Heart left ventricle (tissue), 16 donors: ENCODE measurements around the gene TJP2. TPM values are rescaled to one million over a fixed set of nuclear protein-coding genes. Genes with fewer than 3 reads are reported as not detected.

Source experiments
- ATAC-seq, 4 donors: fragments of 200-7000 bp; cut with Tn5 transposase; one replicate each; pipeline ENCODE4 v1.9.1; 2020 to 2022; ENCODE audit warnings: moderate library complexity in 4 of 4, mild to moderate bottlenecking in 3 of 4, moderate number of reproducible peaks in 1 of 4
- DNase-seq, 5 donors: peaks; one replicate each; pipeline ENCODE4 v3.0.0-alpha.2; 2020
- H3K27ac ChIP-seq, 12 donors: fragments of 200-600 bp; sonication (generic) in 4 of 12; one replicate each; pipeline versions ENCODE4 v1.5.0 to v1.8.0; 2016 to 2022; ENCODE audit warnings: mild to moderate bottlenecking in 2 of 12
- H3K27me3 ChIP-seq, 9 donors: fragments of 200-600 bp; sonication (generic) in 2 of 9; one replicate each; pipeline versions ENCODE4 v1.5.1 to v1.8.0; 2016 to 2022; ENCODE audit warnings: mild to moderate bottlenecking in 3 of 9
- H3K36me3 ChIP-seq, 9 donors: fragments of 200-600 bp; sonication (generic) in 2 of 9; one replicate each; pipeline versions ENCODE4 v1.5.0 to v1.8.0; 2018 to 2022; ENCODE audit warnings: mild to moderate bottlenecking in 2 of 9
- H3K4me1 ChIP-seq, 12 donors: fragments of 200-600 bp; sonication (generic) in 4 of 12; one replicate each; pipeline versions ENCODE4 v1.5.0 to v1.8.0; 2016 to 2022; ENCODE audit warnings: mild to moderate bottlenecking in 3 of 12
- H3K4me3 ChIP-seq, 12 donors: fragments of 200-600 bp; sonication (generic) in 4 of 12; one replicate each; pipeline versions ENCODE4 v1.5.0 to v1.8.0; 2017 to 2022; ENCODE audit warnings: mild to moderate bottlenecking in 9 of 12, moderate library complexity in 4 of 12
- H3K9me3 ChIP-seq, 12 donors: fragments of 200-600 bp; sonication (generic) in 4 of 12; one replicate each; pipeline versions ENCODE4 v1.5.0 to v1.8.0; 2016 to 2022; ENCODE audit warnings: mild to moderate bottlenecking in 1 of 12
- CTCF ChIP-seq, 12 donors: fragments of 200-600 bp; sonication (generic) in 4 of 12; IDR thresholded peaks; one replicate each; pipeline versions ENCODE4 v1.5.0 to v1.8.0; 2018 to 2022; ENCODE audit warnings: antibody characterized with exemption in 12 of 12, mild to moderate bottlenecking in 5 of 12
- POLR2A ChIP-seq, 2 donors: fragments of 450-650 bp; IDR thresholded peaks; one replicate each; pipeline ENCODE4 v1.6.1; 2017; ENCODE audit warnings: antibody characterized with exemption in 2 of 2, mild to moderate bottlenecking in 2 of 2, moderate library complexity in 2 of 2
- WGBS, 4 donors: extraction: QIAGEN DNeasy Blood & Tissue Kit in 2 of 4; methylation state at CpG; one replicate each; pipeline versions ENCODE4 v1.1.5 to v1.1.7; 2013 to 2018; 5-methylcytosine and 5-hydroxymethylcytosine counted together
- intact Hi-C, 10 donors: fragments of 100-400 bp; cut with DNase I; formaldehyde crosslinking; loops; one replicate each; pipeline versions ENCODE4 v1.11.1 to v1.14.2; 2022
- polyA plus RNA-seq, 2 donors: library from polyadenylated mRNA; stranded (reverse); fragments of 200-250 nt; gene quantifications; one replicate each; pipeline ENCODE4 v1.2.3, GENCODE V29; 2013
- total RNA-seq, 9 donors: library from RNA; depleted of rRNA in 2 of 9; stranded (reverse); fragments of >200 nt in 2 of 9; fragmentation: NEBNext Ultra II Directional in 3 of 9; extraction: Animal tissue kit (Norgen Biotek cat#: 25700) in 3 of 9; gene quantifications; one replicate each; pipeline versions ENCODE4 v1.1.0 to v1.2.4, GENCODE V29; 2016 to 2023
- donor health status: ischemic (EF 13 %, LVEDD 7.1; RV severe dilation, severe dysfunction).
- donor health status: healthy with polysubstance abuse.
- donor health status: DM: no; HTN: yes; CAD: no.
- donor health status: DM: no; HTN: no; CAD: no.
- donor health status: ischemic (EF 25% LVEDD 6.9; RV normal size, moderate dysfunction).
- donor health status: ischemic (EF 25% LVEDD 5.7; RV mildly dilated, moderate dysfunction).
- donor health status: healthy.
- donor health status: DM: yes; HTN: yes; CAD: no.
- donor health status: ischemic (EF 35%, LVEDD 5.7; RV mildly dilated, moderate dysfunction).
- donor health status: nonischemic (EF 11% LVEDD 7.7; RV severe dilation, severe dysfunction).
- donor health status: DM: yes; HTN: yes; CAD: no.
- donor health status: PGD.
- donor health status: ischemic (EF 29% LVEDD 5.4; RV normal size, mild dysfunction).
- donor health status: nonischemic (EF 23%, LVEDD 6.1; RV moderate dilation, normal function).

The TJP2 gene
- total and polyA plus RNA-seq, 11 donors: 29.1 to 139 (median 87.5) TPM

- TF ChIP-seq CTCF (IDR thresholded peaks at IDR 0.05) (no peak), POLR2A (IDR thresholded peaks at IDR 0.05) (no peak)
- Histone ChIP-seq H3K4me3 (no peak overlapping the region), H3K27ac (no peak overlapping the region), H3K27me3 (peaks cover 0 to 23% (median 0%) of the 10 kb centered on the region in 9 donors), H3K9me3 (no peaks in the 10 kb centered on the region), H3K4me1 (peaks cover 0 to 28% (median 3%) of the 10 kb centered on the region in 12 donors), H3K36me3 (no peaks in the 10 kb centered on the region)
- WGBS, 4 donors: 42 to 52% (median 47%) methylated on average over 1 of the region's 1 CpG
- DNase-seq (no peak), ATAC-seq (no peak)
- intact Hi-C loops: loop anchor here in 5 of 10 donors (5.0 to 10.0 kb wide), 7 partner anchors 50 to 87 kb away; no protein-coding TSS in a partner anchor
Measured at GRCh38 chr9:69322256-69322655, 148.2 kb downstream of the TJP2 start.

- peaks cover 0 to 23% (median 0%) of the 10 kb centered on the region in 9 donors for H3K27me3 ChIP-seq
- DNase-seq (no peak), ATAC-seq (no peak)
- intact Hi-C loops: loop anchor here in 5 of 10 donors (5.0 to 10.0 kb wide), 7 partner anchors 51 to 89 kb away; no protein-coding TSS in a partner anchor
- 37 to 60% (median 46%) methylated on average over 2 of the region's 2 CpGs for WGBS, 4 donors
- H3K4me3 ChIP-seq: peak overlapping the region in 10 of 12 donors; percentile 51 to 87 (median 67)
- H3K4me1 ChIP-seq: peaks cover 0 to 28% (median 4%) of the 10 kb centered on the region in 12 donors
- H3K36me3 ChIP-seq: no peaks in the 10 kb centered on the region
- H3K9me3 ChIP-seq: no peaks in the 10 kb centered on the region
- peak overlapping the region in 8 of 12 donors; percentile 72 to 93 (median 90) for H3K27ac ChIP-seq
- TF ChIP-seq CTCF (IDR thresholded peaks at IDR 0.05) (no peak), POLR2A (IDR thresholded peaks at IDR 0.05) (no peak)
Measured at GRCh38 chr9:69323861-69324260, 149.8 kb downstream of the TJP2 start.

Other genes with a start within 250 kb of the TJP2 start
- gene PRKACG, start 160.2 kb upstream of the TJP2 start, total RNA-seq: not detected
- not detected for gene PRKACG, start 160.2 kb upstream of the TJP2 start, polyA plus RNA-seq
- 10 to 100 TPM; 16.9 to 40.2 (median 30.0) TPM for gene FXN, start 138.5 kb upstream of the TJP2 start, total RNA-seq
- 10 to 100 TPM; 14.8 to 16.9 TPM for gene FXN, start 138.5 kb upstream of the TJP2 start, polyA plus RNA-seq
- 10 to 100 TPM; 16.6 to 29.1 (median 24.8) TPM for gene ENTREP1, start 150.9 kb downstream of the TJP2 start, total RNA-seq
- gene ENTREP1, start 150.9 kb downstream of the TJP2 start, polyA plus RNA-seq: 10 to 100 TPM; 12.6 to 15.7 TPM